ENCODE measurements around the gene IGHMBP2.

DNA sequence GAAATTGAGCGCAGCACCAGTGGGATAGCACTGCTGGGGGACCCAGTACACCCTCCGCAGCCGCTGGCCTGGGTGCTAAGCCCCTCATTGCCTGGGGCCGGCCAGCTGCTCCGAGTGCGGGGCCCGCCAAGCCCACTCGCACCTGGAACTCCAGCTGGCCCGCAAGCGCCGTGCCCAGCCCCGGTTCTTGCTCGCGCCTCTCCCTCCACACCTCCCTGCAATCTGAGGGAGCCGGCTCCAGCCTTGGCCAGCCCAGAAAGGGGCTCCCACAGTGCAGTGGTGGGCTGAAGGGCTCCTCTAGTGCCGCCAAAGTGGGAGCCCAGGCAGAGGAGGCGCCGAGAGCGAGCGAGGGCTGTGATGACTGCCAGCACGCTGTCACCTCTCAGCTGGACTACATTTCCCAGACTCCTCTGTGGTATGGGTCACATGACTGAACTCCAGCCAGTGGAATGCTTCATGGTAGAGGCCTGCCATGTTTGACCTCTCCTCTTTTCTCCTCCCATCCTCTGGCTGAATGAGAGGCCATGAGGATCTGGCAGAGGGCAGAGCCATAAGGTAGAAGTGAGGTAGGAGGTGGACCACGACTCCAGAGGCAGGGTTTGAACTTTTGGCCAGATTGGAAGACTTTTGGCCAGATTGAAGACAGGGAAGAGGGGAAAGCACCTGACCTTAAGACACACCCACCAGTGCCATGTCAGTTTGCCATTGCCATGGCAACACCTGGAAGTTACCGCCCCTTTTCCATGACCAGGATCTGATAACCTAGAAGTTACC is 70.9 kb downstream of the IGHMBP2 start:
- TF ChIP-seq POLR2A (IDR thresholded peaks at IDR 0.05) (no peak), CTCF (IDR thresholded peaks at IDR 0.05) (no peak)
